CD4-positive, alpha-beta T cell treated with Interleukin-6 for 4 hours (primary cell): ENCODE measurements around the gene TMTC1.
"Not testable (repeated sequence)": the region's sequence is repeated elsewhere in the genome, so short reads cannot be mapped to it uniquely, and the experiment has no call there.

Experiments used
- DNase-seq: peaks from one replicate; pipeline ENCODE4 v3.0.0-alpha.2; 2020; ENCODE audit warnings: mixed read lengths

The TMTC1 gene

DNA sequence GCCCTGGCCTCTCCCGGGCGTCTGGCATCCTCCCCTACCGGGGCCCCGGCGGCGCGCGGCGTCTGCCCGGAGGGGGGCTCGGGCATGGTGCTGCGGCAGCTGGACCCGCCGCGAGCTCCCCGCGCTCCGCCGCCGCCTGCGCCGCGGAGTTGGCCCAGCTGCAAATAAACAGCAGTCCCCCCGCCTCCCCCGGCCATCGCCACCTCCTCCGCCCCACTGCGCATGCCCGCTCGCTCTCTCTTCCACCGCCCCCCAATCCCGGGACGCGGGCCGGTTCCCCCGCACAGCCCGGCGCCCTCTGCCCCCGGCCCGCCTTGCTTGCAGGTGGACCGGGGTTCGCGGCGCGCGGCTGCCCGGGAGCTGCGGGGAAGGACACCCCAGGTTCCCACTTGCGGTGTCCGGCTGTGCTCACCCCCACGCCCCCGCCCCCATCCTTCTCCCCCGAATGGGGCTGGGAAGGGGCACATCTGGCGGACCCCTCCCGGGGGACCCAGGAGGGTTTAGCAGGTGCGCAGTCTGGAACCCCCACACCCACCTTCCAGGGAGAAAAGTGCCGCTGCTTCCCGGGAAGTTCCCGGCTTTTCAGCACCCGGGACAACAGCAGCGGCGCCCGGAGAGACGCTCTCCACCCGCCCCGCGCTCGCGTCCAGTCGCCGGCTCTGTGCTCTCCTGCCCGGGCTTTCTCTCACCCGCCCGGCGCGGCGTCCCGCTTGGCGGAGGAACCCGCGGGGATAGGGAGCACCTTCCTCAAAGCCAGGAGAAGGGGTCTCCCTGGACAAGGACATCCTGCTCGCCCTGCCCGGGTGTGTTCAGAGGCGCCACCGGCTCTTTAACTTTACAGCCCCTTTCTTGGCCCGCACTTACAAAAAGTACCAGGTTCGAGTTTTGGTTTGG is at the start of gene TMTC1:
TMTC1 (minus strand) TSS at position 170 of the 894 bp plus-strand sequence. CDS start 191 bp downstream, outside the sequence.
- DNase-seq: no peak

DNA sequence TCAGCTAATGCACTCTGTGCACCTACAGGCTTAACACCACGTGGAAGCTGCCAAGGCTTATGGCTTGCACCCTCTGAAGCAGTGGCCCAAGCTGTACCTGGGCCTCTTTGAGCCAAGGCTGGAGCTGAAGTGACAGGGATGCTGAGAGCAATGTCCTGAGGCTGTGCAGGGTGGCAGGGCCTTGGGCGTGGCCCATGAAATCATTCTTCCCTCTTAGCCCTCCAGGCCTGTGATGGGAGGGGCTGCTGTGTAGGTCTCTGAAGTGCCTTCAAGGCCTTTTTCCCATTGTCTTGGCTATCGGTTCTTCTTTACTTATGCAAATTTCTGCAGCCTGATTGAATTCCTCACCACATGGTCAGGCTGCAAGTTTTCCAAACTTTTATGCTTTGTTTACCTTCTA is 47.4 kb upstream of the TMTC1 start:
- DNase-seq: no peak

- DNase-seq: no peak
Measured at GRCh38 chr12:29830391-29830790, 46.6 kb upstream of the TMTC1 start.

DNA sequence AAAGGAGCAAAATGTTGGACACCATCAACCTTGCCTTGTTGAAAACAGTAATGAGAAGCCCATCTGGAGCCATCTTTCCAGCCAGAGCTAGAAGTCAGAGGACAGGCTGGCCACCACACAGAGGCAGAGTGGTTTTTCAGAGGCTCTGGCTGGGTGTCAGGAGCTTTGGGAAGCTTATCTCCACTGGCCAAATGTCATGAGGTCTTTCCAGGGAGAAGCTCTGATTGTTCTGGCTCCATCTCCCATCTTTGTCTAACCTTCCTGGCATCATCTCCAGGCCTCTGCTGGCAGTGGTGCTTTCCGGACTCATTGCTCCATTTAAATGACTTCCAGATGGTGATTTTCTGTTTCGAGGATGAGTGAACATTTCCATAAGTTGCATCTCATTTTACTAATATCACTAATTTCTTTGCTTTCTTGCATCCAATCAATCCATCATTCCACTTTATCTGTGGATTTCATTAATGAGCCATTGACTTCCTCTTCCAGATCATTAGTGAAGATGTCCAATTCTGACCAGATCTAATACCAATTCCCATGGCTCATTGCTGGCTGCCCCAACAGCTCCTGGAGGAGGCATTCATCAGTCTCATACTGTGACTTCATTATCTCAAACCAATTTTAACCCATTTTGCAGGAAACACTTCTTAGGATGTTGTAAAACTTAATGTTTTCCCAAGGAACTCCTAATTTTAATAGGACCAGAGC is 35.3 kb upstream of the TMTC1 start:
- no peak for DNase-seq

DNA sequence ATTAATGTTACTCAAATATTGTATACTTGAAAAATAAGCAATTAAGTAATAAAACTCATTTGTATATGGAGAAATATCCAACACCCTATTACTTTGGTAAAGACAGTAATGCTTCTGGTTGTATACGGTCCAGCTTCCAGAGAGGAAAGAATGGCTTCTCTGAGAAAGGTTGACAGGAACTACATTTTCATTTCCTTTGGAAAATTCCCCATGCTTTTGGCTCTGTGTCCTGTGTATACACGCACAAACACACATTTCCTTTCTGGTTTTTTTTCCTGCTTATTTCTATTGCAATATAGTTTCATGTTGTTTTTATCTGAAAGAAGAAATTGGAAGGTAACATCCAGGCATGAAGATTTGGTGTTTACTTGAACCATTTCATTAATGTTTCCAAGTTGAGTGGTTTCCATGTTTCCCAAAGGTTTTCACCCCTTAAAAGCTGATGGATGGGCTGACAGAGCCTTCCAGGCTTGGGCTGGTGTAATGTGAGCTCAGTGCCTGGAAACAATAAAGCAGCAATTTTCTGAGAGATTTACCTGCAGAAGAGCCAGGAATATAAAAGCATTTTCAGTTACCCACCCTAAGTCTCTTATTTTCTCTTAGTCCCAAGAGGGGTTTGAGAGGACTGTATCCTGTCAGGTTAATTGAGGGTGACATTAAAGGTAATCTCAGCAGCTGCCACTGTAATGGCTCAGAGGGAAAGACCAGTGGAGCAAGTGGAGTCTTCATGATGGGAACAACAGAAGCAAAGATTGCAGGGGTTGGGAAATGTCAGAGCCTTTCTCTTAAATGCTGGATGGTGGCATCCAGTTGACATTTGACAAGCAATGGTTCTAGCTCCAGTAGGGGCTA is 33.4 kb upstream of the TMTC1 start:
- no peak for DNase-seq

DNA sequence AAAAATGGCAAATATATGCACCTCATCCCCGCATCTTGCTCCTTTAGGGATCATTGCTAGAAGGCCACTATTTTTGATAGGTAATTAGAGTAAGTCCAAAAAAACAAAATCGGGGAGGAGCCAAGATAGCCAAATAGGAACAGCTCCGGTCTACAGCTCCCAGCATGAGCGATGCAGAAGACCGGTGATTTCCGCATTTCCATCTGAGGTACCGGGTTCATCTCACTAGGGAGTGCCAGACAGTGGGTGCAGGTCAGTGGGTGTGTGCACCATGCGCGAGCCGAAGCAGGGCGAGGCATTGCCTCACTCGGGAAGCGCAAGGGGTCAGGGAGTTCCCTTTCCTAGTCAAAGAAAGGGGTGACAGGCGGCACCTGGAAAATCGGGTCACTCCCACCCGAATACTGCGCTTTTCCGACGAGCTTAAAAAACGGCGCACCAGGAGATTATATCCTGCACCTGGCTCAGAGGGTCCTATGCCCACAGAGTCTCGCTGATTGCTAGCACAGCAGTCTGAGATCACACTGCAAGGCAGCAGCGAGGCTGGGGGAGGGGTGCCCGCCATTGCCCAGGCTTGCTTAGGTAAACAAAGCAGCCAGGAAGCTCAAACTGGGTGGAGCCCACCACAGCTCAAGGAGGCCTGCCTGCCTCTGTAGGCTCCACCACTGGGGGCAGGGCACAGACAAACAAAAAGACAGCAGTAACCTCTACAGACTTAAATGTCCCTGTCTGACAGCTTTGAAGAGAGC is 26.0 kb upstream of the TMTC1 start:
- not testable (repeated sequence) for DNase-seq

DNA sequence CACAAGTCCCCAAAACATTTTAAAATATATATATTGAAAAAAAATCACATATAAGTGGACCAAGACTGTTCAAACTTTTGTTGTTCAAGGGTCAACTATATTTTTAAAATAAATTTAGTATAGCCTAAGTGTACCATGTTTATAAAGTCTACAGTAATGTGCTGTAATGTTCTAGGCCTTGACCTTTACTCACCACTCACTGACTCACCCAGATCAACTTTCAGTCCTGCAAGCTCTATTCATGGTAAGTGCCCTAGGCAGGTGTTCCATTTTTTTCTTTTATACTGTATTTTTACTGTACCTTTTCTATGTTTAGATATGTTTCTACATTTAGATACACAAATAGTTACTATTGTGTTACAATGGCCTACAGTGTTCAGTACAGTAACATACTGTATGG is 23.4 kb upstream of the TMTC1 start:
- no peak for DNase-seq

GRCh38 chr12:29804019-29804418 is 20.3 kb upstream of the TMTC1 start:
- DNase-seq: no peak

GRCh38 chr12:29799591-29799990 is 15.8 kb upstream of the TMTC1 start:
- DNase-seq: no peak

- no peak for DNase-seq
Measured at GRCh38 chr12:29797565-29798355, 14.0 kb upstream of the TMTC1 start.

DNA sequence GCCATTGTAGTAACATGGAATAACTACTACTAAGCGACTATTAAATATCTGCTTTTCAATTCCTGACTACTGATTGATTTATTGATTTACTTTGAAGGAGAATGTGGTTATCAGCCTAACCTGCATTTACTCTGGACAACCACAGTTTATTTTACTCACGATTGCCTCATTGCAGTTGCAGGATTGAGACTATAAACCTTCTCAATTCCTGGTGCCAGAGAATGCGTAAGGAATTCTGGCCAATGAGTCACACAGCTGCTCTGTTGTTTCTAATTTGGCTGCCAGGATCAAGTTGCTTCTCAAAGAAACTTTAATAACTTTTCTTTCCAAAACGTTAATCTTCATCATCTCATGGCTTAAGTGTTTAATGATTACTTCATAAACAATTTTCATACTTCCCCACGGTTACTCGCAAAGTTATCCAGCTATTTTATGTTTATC is 13.1 kb upstream of the TMTC1 start:
- no peak for DNase-seq

GRCh38 chr12:29795715-29796114 is 12.0 kb upstream of the TMTC1 start:
- DNase-seq: no peak

DNA sequence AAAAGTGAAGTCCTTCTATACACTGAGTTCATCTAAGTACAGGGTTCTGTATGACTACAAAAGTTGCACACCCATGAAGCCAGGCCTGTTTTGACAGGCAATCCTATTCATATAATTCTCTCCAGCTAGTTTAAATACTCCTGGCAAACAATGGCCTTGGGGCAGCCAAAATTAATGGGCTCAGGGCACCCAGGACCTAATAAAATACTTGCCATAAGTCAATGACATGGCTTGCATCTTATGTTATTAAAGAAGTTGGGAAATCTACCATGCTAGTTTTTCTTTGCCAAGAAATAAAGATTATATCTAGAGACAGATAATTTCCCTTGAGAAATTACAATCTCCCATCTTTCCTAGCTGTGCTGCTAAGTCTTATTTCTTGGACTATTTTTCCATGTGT is 11.1 kb upstream of the TMTC1 start:
- no peak for DNase-seq

GRCh38 chr12:29792853-29793252 is 9.1 kb upstream of the TMTC1 start:
- DNase-seq: no peak

- DNase-seq: no peak
Measured at GRCh38 chr12:29792132-29792531, 8.4 kb upstream of the TMTC1 start.

DNA sequence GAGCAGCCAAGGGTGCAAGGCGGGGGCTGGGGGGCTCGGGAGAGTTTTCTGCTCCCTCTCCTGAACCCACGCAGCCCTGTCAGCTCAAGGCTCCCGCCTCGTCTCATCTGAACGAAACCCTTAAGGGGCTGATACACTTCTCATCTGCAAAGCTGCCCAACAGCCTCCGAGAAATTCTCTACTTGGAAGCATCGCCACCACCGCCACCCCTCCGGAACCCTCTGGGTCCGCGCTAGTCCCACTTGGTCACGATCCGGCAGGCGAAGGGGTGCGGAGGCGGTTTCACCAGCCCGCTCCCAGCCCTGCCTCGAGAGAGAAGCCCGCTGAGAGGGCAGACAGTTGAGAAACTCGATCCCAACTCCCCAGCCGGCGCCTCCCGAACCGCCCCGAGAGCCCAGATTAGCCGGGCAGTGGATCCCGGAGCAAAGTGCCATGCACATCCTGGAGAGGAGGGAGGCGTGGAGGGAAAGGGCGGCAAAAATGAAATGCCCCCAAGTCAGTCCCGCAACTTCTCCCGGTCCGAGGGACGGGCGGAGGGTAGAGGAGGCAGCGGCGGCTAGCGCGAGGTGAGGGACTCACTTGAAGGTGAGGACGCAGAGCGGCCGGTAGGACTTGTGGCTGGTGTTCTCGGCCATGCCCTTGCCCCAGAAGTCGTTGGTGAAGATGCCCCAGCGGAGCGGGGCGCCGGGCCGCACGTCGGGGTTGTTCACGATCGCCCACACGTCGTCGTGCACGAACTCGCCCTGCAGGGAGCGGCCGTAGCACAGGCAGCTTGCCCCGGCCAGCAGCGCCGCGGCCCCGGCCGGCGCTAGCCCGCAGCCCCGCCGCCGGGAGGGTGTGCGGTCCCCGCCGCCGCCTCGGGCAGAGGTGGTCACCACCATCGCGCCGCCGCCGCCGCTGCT is 620 bp downstream of the TMTC1 start:
- no peak for DNase-seq

DNA sequence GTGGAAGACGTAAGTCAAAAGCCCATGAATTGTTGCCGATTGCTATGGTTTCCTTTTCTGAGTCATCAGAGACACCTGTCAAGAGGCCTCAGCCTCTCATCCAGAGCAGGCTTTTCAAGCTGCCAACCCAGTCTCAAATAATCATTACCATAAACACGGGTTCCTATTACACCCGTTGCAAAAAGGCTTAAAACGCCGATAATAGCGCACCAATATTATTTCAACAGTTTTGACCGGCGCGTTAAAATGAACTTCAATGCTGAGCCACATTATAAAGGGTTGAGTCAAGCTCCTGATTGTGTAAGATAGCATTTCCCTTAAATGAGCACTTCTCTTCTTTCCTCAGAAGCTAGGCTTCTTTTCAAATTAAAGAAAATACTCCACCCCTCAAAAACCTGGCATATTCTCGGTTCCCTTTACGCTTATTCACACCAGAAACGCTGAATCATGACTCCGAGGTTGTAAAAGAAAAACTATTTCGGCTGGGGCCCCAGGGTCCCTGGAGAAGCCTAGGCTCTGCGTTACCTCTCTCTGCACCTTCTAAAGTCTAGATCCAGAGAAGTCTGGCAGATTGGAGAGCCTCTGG is 1.4 kb downstream of the TMTC1 start:
- no peak for DNase-seq

DNA sequence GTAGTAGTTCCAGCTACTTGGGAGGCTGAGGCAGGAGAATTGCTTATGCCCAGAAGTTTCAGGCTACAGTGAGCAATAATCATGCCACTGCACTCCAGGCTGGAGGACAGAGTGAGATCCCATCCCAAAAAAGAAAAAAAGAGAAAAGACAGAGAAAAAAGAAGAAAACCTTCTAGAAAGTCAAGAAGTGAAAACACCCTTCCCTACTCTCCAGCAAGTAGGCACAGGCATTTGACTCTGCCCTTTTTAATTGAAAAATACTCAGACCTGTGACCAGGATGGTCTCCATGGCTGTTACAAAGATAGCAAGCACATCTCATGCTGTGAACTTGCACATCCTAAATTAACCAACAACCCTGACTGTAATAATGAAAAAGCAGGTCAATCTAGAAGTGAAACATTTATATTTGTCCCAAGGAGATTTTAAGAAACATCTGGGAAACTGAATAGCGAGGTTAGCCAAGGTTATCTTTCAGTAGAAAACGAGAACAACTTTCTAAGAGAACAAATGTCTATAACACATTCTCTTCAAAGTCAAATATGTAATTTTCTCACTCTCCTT is 2.0 kb downstream of the TMTC1 start:
- no peak for DNase-seq

- DNase-seq: no peak
Measured at GRCh38 chr12:29781188-29781587, 2.6 kb downstream of the TMTC1 start.

DNA sequence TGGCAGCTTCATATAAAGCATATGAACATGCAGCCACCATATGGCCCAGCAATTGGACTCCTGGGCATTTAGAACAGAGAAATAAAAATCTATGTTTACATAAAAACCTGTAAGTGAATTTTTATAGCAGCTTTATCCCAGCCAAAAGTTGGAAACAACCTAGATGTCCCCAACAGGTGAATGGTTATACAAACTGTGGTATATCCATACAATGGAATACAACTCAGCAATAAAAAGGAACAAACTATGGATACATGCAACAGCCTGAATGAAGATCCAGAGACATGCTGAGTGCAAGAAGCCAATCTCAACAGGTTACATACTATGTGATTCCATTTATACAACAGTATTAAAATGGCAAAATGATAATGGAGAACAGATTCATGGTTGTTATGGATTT is 3.7 kb downstream of the TMTC1 start:
- DNase-seq: no peak
